Cardiac fibroblast (primary cell): ENCODE results near the gene B4GALT5.

Source experiments
- DNase-seq, 2 donors: peaks; one replicate each; pipeline versions ENCODE4 v3.0.0 to v3.0.0-alpha.2; 2010; ENCODE audit warnings: low read depth in 2 of 2
- H3K4me3 ChIP-seq, 2 donors: replicated peaks in 1 of 2; 1 replicate in 1 of 2; 2 replicates in 1 of 2; pipeline ENCODE4 v1.5.1; 2011; ENCODE audit warnings: low read depth in 2 of 2, low read length in 2 of 2, mild to moderate bottlenecking in 2 of 2, moderate library complexity in 1 of 2
- TF ChIP-seq, protein P1 (sequence below): IDR thresholded peaks from one replicate; pipeline ENCODE4 v1.5.1; 2011; ENCODE audit warnings: low read depth, mild to moderate bottlenecking, low read length, inconsistent platforms

B4GALT5 gene

DNA sequence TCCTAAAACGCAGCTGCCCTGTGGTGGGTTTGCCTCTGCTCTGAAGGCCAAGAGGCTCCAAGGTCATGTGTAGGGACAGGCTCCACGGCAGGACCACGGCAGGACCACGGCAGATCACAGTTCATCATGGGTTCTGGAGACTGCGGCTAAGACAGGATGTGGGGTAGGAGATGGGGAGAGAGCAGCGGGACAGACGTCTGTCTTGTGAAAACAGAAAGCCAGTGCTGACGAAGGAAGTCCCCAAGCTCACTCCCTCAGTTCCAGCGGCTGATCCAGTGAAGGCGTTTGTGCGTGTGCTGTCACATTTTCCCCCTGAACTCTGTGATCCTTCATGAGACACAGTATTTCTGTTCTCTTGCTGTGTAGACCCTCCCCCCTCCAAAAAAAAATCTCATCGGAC is 77.8 kb downstream of the B4GALT5 start:
- DNase-seq, result no peak
- TF ChIP-seq, protein P1, sequence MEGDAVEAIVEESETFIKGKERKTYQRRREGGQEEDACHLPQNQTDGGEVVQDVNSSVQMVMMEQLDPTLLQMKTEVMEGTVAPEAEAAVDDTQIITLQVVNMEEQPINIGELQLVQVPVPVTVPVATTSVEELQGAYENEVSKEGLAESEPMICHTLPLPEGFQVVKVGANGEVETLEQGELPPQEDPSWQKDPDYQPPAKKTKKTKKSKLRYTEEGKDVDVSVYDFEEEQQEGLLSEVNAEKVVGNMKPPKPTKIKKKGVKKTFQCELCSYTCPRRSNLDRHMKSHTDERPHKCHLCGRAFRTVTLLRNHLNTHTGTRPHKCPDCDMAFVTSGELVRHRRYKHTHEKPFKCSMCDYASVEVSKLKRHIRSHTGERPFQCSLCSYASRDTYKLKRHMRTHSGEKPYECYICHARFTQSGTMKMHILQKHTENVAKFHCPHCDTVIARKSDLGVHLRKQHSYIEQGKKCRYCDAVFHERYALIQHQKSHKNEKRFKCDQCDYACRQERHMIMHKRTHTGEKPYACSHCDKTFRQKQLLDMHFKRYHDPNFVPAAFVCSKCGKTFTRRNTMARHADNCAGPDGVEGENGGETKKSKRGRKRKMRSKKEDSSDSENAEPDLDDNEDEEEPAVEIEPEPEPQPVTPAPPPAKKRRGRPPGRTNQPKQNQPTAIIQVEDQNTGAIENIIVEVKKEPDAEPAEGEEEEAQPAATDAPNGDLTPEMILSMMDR, result no peak
- H3K4me3 ChIP-seq, result no peak overlapping the region

DNA sequence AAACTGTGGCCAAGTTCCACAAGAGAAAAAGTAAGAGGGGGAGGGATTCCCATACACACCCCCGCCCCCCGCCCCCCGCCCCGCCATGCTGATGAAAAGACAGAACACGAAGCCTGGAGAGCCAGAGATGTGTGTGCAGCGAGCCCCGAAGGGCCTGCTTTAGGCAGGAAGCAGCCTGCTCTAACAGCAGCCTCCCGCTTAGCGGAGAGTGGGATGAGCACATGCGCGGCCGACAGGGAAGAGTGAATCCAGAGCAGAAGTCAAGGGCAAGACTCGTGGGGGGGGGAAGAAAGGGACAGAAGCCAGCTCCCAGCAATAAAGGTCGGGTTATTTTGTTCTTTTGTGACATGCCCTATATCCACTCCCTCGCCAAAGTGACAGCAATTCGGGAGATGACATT is 78.5 kb downstream of the B4GALT5 start:
- no peak for DNase-seq
- TF ChIP-seq, protein P1, result no peak
- no peak overlapping the region for H3K4me3 ChIP-seq

DNA sequence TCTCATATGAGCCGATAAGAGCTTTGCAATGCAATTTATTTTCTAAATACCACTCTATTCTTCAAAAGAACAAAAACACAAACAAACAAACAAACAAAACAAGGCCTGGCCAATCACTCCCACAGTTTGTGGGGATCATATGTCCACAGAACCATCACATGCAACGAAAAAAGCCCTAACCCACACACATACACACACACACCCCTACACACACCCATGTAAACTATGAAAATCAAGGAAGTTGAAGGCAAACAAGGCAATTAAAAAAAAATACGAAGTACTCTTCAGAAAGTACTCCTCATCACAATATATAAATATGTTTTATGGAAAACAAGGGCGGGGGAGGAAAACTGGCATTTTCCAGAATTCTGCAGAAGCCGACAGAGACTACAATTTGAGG is 79.6 kb downstream of the B4GALT5 start:
- TF ChIP-seq, protein P1, result no peak
- no peak overlapping the region for H3K4me3 ChIP-seq
- no peak for DNase-seq

DNA sequence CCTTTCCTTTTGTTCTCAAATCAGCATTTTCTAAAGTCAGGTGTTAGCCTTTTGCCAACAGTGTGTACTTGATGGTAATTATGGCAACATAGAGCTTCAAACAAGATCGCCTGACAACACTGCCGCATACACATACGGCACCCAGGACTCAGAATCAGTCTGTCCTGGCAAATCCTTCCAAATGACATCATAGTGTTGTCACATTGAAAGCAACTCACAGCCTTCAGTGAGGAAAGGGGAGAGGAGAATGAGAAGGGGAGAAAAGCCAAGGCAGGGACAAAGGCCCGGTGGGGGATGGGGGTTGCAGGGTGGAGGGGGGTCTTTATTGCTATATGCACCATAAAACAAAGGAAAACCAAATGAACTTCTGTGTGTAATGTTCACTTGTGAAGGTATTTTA is 80.0 kb downstream of the B4GALT5 start:
- no peak for DNase-seq
- H3K4me3 ChIP-seq, result no peak overlapping the region
- TF ChIP-seq, protein P1, result no peak

DNA sequence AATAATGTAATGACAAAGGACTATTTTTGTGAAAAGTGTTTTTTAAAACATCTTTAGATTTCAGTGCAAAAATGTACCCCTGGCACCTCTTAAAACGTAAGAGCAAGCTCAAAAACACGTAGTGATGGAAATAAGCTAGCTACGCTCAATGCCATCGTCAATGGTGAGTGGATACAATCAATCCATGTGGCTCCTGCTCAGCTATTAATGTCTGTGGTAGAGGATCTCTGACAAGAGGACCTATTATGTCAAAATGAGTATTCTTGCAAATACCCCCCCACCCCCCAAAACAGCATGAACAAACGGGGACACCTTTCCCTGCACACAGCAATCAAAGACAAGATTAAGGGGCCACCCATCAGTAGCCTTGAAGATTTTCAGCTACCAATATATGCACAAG is 80.7 kb downstream of the B4GALT5 start:
- H3K4me3 ChIP-seq, result no peak overlapping the region
- TF ChIP-seq, protein P1, result no peak
- no peak for DNase-seq

DNA sequence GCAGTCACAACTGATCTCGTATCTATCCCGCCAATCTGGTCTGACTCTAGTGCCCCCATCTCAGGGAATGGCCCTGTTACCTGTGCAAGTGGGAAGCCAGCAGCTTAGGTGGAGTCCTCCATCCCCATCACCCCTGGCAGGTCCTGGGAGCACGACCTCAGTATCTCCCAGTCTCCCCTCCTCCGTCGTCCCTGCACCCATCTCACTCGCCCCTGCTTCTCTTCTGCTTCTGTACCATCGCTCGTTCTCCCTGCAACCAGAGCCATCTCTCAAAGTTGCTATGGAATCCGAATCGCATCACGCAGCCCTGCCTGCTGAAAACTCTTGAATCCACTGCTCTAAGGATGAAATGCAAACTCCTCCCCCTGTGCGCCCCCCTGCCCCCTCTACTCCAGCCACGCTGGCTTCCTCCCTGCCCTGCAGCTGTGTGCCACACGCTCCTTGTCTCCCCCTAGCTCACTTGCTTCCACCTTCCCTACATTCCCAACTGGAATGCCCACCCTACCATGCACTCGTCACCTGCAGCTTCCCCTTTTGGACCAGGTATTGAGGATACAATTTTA is 81.7 kb downstream of the B4GALT5 start:
- DNase-seq, result no peak
- H3K4me3 ChIP-seq, result no peak overlapping the region

More for the DNA sequence above, 81.7 kb downstream of the B4GALT5 start:
- TF ChIP-seq, protein P1, result no peak
